HG03442 (cell line): ENCODE results near the gene DGKI.
"Not testable (repeated sequence)": the region's sequence is repeated elsewhere in the genome, so short reads cannot be mapped to it uniquely, and the experiment has no call there.

ENCODE experiments used
- ATAC-seq: cut with Tn5 transposase; IDR thresholded peaks from one replicate; pipeline ENCODE4 v1.9.1; 2021; ENCODE audit warnings: mild to moderate bottlenecking, moderate library complexity; ENCODE audit not compliant: unreplicated experiment

DGKI gene

GRCh38 chr7:137836541-137836940, 10.2 kb downstream of the DGKI start:
- no peak for ATAC-seq

GRCh38 chr7:137836113-137836509, 10.7 kb downstream of the DGKI start:
- no peak for ATAC-seq

- no peak for ATAC-seq
Measured at GRCh38 chr7:137835486-137836112, 11.2 kb downstream of the DGKI start.

- no peak for ATAC-seq
Measured at GRCh38 chr7:137834552-137834951, 12.2 kb downstream of the DGKI start.

- ATAC-seq: not testable (repeated sequence)
Measured at GRCh38 chr7:137832990-137833389, 13.8 kb downstream of the DGKI start.

GRCh38 chr7:137832382-137832781, 14.4 kb downstream of the DGKI start:
- ATAC-seq: no peak

GRCh38 chr7:137831555-137831954, 15.2 kb downstream of the DGKI start:
- not testable (repeated sequence) for ATAC-seq

GRCh38 chr7:137829337-137829992, 17.3 kb downstream of the DGKI start:
- ATAC-seq: no peak

- no peak for ATAC-seq
Measured at GRCh38 chr7:137828456-137828855, 18.3 kb downstream of the DGKI start.

GRCh38 chr7:137825489-137825888, 21.3 kb downstream of the DGKI start:
- ATAC-seq: no peak

GRCh38 chr7:137820677-137821420, 25.9 kb downstream of the DGKI start:
- peak; percentile 75 for ATAC-seq

- no peak for ATAC-seq
Measured at GRCh38 chr7:137820156-137820555, 26.6 kb downstream of the DGKI start.

- ATAC-seq: no peak
Measured at GRCh38 chr7:137818036-137818435, 28.7 kb downstream of the DGKI start.

GRCh38 chr7:137816696-137817320, 30.0 kb downstream of the DGKI start:
- no peak for ATAC-seq

- no peak for ATAC-seq
Measured at GRCh38 chr7:137813541-137813940, 33.2 kb downstream of the DGKI start.

- no peak for ATAC-seq
Measured at GRCh38 chr7:137810248-137810647, 36.5 kb downstream of the DGKI start.

GRCh38 chr7:137804836-137805235, 41.9 kb downstream of the DGKI start:
- no peak for ATAC-seq

- ATAC-seq: no peak
Measured at GRCh38 chr7:137801491-137801890, 45.3 kb downstream of the DGKI start.

- ATAC-seq: no peak
Measured at GRCh38 chr7:137801003-137801402, 45.8 kb downstream of the DGKI start.

- peak; percentile 98 for ATAC-seq
Measured at GRCh38 chr7:137798073-137798763, 48.6 kb downstream of the DGKI start.

GRCh38 chr7:137795211-137795610, 51.6 kb downstream of the DGKI start:
- no peak for ATAC-seq
